GM19452 (cell line): ENCODE data around the gene LOX.

Experiments used
- ATAC-seq: cut with Tn5 transposase; IDR thresholded peaks from one replicate; pipeline ENCODE4 v1.9.1; 2021; ENCODE audit not compliant: unreplicated experiment

LOX gene, protein sequence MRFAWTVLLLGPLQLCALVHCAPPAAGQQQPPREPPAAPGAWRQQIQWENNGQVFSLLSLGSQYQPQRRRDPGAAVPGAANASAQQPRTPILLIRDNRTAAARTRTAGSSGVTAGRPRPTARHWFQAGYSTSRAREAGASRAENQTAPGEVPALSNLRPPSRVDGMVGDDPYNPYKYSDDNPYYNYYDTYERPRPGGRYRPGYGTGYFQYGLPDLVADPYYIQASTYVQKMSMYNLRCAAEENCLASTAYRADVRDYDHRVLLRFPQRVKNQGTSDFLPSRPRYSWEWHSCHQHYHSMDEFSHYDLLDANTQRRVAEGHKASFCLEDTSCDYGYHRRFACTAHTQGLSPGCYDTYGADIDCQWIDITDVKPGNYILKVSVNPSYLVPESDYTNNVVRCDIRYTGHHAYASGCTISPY

DNA sequence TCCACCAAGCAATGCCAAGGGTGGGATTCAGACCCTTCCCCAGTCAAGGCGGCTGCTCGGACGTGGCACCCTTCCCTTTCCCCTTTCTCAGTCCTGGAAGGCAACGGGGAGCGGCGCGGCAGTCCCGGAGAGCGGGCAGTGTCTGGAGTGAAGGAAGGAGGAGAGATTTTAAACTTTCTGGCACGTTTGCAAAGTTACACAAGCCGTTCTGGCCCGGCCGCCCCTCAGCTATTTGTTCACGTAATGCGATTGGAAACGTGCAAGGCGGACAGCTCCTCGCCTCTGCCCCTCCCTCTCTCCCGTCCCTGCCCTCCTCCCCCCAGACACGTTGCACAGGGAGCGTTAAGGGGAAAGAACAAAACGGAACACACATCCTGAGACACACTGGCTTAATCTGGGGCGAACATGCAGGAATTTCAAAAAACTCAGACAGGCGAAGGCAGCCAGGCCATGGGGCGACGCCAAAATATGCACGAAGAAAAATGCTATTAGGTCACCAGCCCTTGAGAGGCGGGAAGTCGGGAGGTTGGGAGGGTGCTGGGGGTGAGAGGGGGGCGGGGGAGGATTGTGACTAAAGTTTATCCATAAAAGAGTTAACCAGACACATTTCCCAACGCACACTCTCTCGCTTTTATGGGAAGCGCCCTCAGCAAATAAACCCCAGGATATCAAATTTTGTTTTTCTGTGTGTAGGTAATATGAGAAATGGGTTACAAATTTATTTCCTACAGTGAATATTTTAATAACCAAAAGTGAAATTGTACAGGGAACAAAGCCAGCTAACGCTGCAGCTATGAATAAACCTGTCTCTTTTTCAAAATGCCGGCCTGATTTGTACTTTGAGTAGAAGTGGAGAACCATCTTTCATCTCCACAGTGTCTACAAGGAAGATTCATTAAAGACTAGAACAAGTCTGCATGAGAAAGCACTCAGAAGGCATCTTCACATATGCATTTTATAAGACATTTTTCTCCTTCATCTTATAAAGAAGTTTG is at the start of gene LOX:
Gene LOX (minus strand): TSS at position 144 of the 995 bp plus-strand sequence. CDS start 274 bp downstream, outside the sequence.
- ATAC-seq = no peak

DNA sequence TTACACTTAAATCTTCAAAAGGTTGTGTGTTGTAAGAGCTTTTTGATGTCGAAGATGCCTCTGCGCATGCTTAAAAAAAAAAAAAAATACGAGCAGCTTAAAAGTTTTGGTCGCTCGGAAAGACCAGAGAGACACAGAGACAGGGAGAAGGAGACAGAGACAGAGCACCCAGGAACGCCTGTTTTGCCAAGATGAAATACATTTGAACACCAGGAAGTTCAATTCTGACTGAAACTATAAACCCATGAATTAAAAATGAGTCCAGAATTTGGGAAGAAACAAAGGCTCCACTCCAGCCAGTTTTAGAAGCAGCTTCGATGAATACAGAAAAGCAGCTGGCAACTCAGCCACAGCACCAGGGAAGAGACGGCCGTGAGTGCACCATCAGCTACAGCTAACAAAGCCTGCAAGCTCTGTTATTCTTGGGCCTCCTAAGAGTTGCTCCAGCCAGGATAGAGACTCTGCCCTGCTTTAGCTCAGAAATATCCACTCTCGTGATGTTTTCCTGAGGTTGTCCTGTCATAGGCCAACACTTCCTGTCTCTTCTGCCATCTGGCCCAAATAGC is 48.8 kb upstream of the LOX start:
- no peak for ATAC-seq

DNA sequence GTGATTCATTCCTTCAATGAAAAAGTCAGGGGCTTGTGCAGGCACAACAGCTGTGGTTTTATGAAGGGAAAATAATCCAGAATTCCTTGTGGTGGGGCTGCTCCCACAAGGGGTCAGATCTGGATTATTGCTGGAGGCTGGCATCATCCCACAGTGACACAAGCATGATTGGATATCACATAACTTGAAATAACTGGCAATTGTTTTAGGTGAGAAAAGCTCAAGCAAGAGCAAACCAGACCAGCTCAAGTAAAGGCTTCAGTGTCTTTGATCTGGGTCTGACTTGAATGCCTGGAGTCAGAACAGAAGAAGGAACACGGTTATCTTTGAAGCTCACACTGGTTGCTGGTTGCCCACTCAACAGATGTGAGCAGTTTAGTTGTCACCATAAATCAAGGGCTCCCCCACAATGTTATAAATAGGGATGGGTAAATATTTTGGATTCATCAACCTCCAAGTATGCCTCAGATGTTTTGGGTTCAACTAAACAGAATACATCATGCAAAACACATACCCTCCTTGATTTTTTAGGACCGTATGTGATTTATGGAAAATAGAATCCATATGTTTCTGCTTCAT is 48.2 kb upstream of the LOX start:
- ATAC-seq = no peak

DNA sequence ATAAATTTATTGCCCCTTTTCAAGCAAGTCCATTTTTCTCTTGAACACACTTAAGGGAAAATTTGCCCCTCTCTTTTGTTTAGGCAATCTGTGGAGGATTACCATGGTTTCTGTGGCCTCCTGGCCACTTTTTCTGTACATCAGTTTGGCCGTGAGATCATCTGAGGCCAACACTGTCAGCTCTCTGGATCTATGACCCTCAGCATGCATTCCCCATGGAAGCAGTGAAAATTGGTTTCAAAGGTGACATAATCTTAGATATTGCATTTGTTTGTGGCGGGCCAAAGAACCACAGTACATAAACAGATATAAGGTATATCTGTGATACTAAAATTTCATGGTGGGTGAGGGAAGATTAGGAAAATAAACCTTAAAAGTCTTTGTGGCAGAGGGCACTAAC is 46.7 kb upstream of the LOX start:
- no peak for ATAC-seq

DNA sequence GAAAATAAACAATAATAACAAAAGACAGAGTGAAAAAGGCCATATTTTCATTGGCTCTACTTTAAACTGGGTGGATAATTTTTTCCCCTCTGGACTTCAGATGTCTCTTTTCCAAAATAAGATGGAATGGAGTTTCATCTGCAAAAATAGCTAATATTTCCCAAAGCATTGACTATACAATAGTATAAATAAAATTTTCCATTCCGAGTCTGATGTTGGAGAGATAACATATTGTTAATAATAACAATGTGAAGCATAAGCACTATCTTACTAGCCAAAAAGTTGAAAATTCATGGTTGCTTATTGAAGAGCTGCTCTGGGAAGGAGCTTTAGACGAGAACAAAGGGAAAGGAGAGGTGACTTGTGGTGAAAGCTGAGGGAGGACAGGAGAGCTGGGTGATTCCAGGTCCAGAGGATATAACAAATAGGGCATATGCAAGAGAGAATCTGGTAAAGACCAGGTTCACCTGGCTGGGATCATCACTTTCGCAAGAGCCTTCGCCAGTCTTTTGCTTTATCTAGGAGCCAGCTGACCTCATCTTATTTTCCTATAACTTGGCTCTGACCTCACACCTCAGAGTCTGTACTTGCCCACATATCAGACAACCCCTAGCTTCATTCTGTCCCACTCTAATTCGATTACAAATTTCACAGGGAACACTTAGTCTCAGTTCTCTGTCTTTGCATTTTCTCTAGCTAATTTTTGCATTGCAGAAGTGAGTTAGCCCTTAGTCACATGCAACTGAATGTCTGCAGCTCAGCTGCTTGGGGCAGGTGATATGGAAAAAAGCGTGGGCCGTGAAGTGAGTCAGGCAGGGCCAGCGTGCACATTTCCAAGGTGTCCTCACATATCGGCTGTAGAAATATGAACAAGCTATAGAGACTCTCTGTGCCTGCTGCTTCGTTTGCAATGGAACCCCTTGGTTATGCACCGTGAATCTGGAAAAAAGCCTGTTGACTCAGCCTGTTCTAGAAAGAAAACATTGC is 43.7 kb upstream of the LOX start:
- ATAC-seq = no peak

DNA sequence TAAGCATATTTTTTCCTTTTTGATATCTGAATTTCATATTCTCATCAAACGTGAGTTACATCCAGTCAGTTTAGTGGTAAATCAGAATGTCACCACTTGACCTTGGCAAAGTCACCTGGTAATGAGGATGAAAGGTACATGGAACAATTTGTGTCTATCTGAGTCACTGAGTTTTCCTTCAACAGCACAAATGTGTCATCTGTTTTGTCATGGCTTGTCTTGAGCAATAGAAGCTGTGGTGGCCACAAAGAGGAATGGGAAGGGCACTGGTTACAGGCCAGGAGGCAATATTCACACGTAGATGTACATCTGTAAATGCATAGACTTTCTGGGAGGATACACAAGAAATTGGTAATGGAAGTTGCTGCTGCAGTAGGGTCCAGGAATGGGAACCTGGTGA is 42.9 kb upstream of the LOX start:
- no peak for ATAC-seq

DNA sequence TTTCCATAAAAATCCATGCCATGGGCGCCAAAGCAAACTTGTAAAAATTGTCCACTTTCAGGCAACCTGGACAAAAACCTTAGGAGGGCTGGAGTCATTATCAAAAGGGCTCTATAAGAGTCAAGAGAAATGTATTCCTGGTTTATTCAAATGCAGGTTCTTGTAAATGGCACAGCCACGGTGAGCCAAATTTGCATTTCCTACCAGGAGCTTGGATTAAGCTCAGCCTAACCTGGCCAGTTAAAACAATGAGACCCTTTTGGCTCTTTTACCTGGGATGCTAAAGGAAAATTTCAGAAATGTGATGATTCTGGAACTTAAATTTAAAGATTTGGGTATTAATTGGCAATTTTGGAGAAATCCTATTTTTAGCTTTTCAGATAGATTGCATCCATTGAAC is 42.4 kb upstream of the LOX start:
- ATAC-seq = no peak

DNA sequence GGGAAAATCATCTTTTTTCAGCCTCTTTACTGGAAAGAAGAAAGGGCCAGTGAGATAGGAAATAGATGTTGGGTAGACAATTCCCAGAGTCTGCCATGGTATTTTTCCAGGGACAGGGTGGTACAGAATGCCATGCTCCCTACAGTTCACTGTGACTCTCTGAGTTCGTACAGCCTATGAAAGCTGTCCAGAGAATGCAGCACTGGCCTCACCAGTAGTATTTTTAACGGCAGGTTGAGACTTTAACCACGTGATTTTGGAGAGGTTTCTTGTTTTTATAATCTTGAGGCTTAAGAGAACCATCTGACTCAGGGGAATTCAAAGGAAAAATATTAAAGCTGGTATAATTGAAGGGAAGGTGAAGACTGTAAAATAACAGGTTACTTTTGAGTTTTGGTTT is 41.1 kb upstream of the LOX start:
- ATAC-seq = no peak

DNA sequence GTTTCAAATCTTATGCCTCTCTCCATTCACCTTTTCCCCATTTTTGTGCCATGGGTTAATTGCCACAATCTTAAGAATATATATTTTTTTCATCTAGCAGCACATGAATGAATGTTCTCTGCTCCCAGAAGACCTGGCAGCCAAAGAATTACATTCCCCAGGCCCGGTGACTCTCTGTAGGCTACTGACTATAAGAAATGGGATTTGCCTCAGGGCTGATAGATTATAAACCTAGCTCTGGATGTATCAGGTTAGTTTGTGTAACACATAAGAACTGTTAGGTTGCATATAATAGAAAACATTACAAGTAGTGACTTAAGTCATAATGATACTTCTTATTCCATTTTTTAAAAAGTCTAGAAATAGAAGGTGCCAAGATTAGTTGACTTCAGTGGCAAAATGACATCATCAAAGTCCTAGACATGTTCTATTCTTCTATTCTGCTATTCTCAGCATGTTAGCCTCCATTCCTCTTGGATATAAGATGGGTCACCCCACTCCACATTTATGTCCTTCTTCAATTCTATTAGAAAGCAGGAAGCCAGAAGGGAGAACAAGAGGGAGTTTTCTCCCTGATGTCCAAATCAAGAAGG is 40.4 kb upstream of the LOX start:
- ATAC-seq = no peak

DNA sequence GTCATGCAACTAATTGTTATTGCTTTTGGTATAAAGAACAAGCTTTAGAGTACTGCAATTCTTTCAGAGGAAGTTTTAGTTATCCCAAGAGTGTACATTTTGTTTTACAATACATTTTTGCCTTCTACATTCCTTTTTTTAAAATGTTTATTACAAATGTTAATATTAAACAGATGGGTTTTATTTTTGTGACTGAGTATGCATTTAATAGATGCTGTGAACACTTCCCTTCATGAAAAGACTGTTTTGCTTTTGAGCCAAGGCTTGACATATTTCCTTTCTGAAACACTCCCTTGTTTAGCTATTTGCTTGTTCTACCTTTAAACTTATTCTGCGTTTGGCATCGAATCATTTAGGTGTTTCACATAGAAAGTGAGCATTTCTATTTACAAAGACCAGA is 36.4 kb upstream of the LOX start:
- no peak for ATAC-seq

DNA sequence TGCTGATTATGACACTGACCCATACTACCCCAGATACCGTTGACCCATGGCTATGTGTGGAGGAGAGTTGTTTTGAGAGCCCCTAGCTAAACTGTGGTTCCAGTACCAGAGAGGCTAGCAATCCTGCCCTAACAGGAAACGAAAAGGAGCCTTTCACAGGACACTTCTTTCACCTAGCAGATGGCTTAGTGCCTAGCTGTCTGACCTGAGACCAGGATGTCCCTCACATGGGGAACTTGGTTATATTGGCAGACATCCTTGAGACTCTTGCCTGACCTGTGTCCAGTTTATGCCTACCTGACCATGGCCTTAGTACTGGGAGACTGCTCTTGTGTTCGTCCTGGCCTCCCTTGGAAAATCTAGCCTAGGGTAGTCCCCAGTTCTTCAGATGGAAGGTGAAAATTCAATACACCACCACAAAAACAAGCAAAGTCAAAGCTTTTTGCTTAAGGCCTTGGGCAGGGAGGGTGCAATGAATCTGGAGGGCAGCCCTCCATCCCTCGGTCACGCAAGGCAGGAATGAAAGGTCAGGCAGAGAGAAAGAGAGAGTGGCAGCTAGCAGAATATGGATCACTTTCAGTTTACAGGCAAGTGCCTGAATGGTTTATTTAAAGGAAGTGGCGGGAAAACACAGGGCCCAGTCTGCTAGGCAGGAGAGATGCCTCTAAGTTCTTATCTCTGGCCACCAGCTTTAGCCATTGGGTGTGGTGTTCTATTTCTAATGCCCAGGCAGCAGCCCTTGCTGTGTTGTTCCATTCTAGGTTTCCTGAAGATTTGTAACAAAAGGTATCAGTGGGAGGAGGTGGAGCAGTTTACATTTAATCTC is 34.9 kb upstream of the LOX start:
- ATAC-seq = no peak

DNA sequence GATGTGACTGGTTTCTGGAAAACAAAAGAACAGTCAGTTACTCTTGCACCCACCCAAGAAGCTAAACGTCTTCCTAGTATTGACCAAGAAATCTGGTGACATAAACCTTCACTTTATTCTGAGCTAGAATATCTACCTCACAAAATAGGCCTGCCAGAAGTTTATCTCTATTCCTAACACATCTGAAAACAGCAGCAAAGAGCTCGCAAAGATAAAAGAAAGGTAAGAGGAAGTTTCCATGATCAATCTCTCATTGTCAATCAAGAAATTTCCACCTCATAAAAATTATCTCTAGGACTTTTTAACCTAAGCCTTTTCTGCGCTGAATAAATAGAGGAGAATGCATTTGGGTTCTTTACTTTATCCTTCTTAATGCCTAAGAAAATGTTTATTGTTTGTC is 34.0 kb upstream of the LOX start:
- ATAC-seq = no peak

DNA sequence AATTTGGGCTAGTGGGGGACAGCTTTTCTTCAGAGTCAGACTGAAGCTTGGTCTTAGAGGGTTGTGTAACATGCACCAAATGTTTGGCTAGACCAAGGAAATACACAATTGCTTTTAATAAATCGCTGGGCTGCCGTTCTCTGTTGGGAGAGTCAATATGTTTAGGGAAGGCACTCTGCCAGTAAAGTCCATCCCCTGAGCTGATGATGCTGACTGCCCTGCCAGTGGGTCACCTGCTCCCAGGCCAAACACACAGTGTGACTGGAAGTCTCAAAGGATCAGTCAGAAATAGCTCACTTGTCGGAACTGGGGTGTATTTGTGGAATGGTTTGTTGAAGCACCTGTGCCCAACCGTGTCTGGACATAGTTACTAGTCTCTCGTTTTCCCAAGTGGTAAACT is 33.4 kb upstream of the LOX start:
- ATAC-seq = no peak

DNA sequence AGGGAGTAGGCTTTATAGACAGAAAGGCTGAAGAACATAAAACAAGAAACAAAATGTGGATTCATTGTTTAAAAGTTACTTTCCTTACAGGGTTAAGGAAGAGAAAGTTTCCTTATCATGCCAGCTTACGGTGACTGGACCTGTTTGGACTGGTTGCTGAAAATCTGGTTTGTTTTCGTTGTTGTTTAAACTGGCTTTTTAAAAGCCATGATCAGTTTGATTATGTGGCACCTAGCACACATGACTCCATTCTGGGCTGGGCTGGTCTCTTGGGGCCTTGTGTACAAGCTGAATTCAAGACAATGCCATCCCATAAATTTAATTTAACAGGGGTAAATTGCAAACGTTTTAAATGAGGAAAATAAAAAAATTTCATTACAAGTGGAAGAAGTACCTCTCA is 32.9 kb upstream of the LOX start:
- no peak for ATAC-seq

DNA sequence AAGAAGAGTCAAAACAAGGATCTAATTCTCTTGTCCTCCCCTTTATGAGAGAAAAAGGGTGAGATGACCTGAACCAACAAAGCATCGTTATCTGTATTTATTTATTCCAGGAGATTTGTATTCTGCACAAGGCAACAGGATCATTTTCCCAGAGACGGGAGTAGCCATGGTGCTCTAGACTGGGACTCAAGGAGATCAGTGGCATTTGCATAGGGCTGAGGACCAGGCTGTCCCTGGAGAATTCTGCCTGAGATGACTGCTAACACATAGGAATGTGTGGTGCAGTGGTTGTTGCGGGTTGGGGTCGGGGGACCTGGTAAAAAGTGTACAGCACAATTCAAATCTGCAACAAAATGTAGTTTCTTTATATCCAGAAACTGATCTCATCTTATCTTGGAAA is 29.0 kb upstream of the LOX start:
- ATAC-seq = no peak

DNA sequence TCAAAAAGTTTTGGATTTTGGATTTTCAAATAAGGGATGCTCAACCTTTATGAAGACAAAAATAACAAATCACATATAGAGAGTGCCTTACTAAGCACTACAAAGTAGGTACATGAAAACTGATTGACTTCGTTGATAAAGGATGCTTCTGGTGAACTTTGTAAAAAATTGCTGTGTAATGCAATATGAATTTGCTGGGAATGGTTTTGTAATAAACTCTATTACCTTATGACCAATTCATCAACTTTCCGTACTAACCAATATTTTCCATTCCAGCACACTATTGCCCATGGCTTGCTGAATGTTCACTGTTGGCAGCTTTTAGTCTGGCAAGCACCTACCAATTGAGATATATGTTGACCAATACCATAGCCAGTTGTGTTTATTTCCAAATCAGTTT is 27.9 kb upstream of the LOX start:
- no peak for ATAC-seq

DNA sequence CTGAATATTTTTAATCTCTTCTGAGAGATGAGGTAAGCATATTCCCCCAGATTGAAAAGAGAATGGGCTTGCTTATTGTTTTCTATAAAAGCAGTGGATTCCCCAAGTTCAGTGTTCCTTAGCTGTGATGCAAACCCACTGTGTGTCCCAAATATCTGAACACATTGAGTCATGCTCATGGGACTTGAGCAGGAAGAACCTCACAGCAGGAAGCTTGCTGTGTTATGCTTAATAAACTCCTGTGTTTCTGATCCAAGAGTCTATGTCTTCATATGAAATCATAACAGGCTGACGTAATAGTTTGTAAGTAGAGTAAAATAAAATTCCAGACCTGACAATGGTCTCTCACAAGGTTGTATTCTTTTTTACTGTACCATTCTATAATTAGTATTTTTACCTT is 24.8 kb upstream of the LOX start:
- no peak for ATAC-seq

DNA sequence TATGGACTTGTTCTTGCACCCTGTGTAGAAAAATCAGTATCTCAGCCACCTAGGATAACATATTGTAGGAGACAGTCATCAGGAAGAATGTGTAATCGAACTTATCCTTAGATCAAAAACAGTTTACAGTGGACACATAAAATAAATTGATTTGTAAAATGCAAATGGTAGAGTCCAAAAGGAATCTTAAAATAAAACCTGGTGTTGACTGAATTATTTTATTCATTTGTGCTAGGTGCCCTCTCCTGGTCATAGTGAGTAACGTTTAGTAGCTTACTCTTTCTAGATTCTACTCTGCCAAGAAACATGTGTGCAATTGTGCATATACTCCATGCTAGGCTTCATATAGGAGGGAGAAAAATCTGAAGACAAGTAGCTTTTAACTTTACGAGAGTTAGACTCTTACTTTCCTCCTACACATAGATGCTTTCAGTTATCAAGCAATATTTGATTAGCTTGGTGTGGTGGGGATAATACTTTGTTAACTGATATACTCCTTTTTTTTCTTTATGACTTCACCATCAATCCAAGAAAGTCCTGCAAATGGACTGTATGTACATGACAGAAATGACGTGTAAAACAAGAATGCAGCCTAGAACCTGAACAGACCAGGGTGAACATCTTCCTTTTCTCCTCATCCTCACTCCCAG is 23.7 kb upstream of the LOX start:
- peak; percentile 72 for ATAC-seq
